ENCODE measurements around the gene AFAP1.

The AFAP1 gene

GRCh38 chr4:7868892-7869471 lies 70.7 kb downstream of the AFAP1 start:
- TF ChIP-seq ZNF146 (tag by site-specific recombination; IDR thresholded peaks at IDR 0.05) (no peak), REPIN1 (tag by site-specific recombination; IDR thresholded peaks at IDR 0.05; ENCODE audit: low read depth) (no peak), PRDM1 (tag by site-specific recombination; IDR thresholded peaks at IDR 0.05) (peak; percentile 100), ZNF366 (tag by site-specific recombination; conservative IDR thresholded peaks at IDR 0.05) (peak; percentile 88)
- no peak overlapping the region for H3K4me3 ChIP-seq (ENCODE audit: low read depth, low read length)
- H3K27ac ChIP-seq (ENCODE audit: extremely low read depth, low read depth, low read length), result no peak overlapping the region
- peaks cover 0 to 9% of the 10 kb centered on the region in 2 experiments; a peak in 1 of 3 replicates for H3K36me3 ChIP-seq (ENCODE audit: control insufficient read depth in 2 of 2, insufficient read depth in 1 of 2, low read length in 2 of 2)
- no peaks in the 10 kb centered on the region for H3K4me1 ChIP-seq (ENCODE audit: control insufficient read depth, insufficient read depth, low read length)
- ChIA-PET CTCF (interaction anchor here (1.3 kb wide), 1 partner anchor 25 kb away, joined by 3 read pairs; no protein-coding TSS in a partner anchor), POLR2A (no interaction called here)
- no peaks in the 10 kb centered on the region for H3K9me3 ChIP-seq (ENCODE audit: control insufficient read depth, insufficient read depth, low read depth, low read length)

GRCh38 chr4:7868436-7868775 lies 71.3 kb downstream of the AFAP1 start:
- ChIA-PET POLR2A (no interaction called here), CTCF (interaction anchor here (0.7 to 0.8 kb wide), 2 partner anchors 120 to 373 kb away, joined by 3 to 5 read pairs; no protein-coding TSS in a partner anchor)
- Histone ChIP-seq H3K27ac (ENCODE audit: extremely low read depth, low read depth, low read length) (no peak overlapping the region), H3K36me3 (ENCODE audit: control insufficient read depth in 2 of 2, insufficient read depth in 1 of 2, low read length in 2 of 2) (peaks cover 0 to 9% of the 10 kb centered on the region in 2 experiments; a peak in 1 of 3 replicates), H3K9me3 (ENCODE audit: control insufficient read depth, insufficient read depth, low read depth, low read length) (no peaks in the 10 kb centered on the region), H3K4me1 (ENCODE audit: control insufficient read depth, insufficient read depth, low read length) (no peaks in the 10 kb centered on the region), H3K4me3 (ENCODE audit: low read depth, low read length) (no peak overlapping the region)
- no peak for TF ChIP-seq ZNF660 (tag by site-specific recombination; IDR thresholded peaks at IDR 0.05)
- TF ChIP-seq KLF16 (tag by site-specific recombination; IDR thresholded peaks at IDR 0.05), result no peak
- TF ChIP-seq ZNF658 (tag by site-specific recombination; IDR thresholded peaks at IDR 0.05), result no peak
- TF ChIP-seq PRDM10 (tag by site-specific recombination; IDR thresholded peaks at IDR 0.05), result no peak
- no peak for TF ChIP-seq SP7 (tag by site-specific recombination; IDR thresholded peaks at IDR 0.05)
- TF ChIP-seq ZNF214 (tag by site-specific recombination; IDR thresholded peaks at IDR 0.05; ENCODE audit: borderline replicate concordance), result no peak
- no peak for TF ChIP-seq ZNF23 (tag by site-specific recombination; IDR thresholded peaks at IDR 0.05; ENCODE audit: borderline replicate concordance)
- TF ChIP-seq ZNF701 (tag by site-specific recombination; IDR thresholded peaks at IDR 0.05), result no peak
- TF ChIP-seq ZNF544 (tag by site-specific recombination; IDR thresholded peaks at IDR 0.05), result no peak
- TF ChIP-seq ZNF48 (tag by site-specific recombination; IDR thresholded peaks at IDR 0.05), result no peak
- no peak for TF ChIP-seq YY2 (tag by site-specific recombination; IDR thresholded peaks at IDR 0.05)
- TF ChIP-seq YY1 (tag by site-specific recombination; IDR thresholded peaks at IDR 0.05), result no peak
- no peak for TF ChIP-seq PBX3 (CRISPR knock-in tag; IDR thresholded peaks at IDR 0.05)
- no peak for TF ChIP-seq ZNF513 (tag by site-specific recombination; IDR thresholded peaks at IDR 0.05)
- TF ChIP-seq ZNF211 (tag by site-specific recombination; IDR thresholded peaks at IDR 0.05; ENCODE audit: low read depth), result no peak
- TF ChIP-seq GLI4 (tag by site-specific recombination; IDR thresholded peaks at IDR 0.05), result no peak
- no peak for TF ChIP-seq ZNF621 (tag by site-specific recombination; IDR thresholded peaks at IDR 0.05)
- TF ChIP-seq ZBTB8A (tag by site-specific recombination; IDR thresholded peaks at IDR 0.05), result no peak
- no peak for TF ChIP-seq ZNF292 (tag by site-specific recombination; IDR thresholded peaks at IDR 0.05; ENCODE audit: borderline replicate concordance, low read depth)
